HG03039 (cell line): ENCODE measurements around the gene EIF4E1B.

Source experiments
- ATAC-seq: cut with Tn5 transposase; IDR thresholded peaks from one replicate; pipeline ENCODE4 v1.9.1; 2021; ENCODE audit warnings: mild to moderate bottlenecking, moderate library complexity; ENCODE audit not compliant: unreplicated experiment

Gene EIF4E1B

GRCh38 chr5:176606032-176606431 is 24.4 kb upstream of the EIF4E1B start:
- ATAC-seq, result no peak

- ATAC-seq, result no peak
These were observed 23.6 kb upstream of the EIF4E1B start for GRCh38 chr5:176606875-176607274.

DNA sequence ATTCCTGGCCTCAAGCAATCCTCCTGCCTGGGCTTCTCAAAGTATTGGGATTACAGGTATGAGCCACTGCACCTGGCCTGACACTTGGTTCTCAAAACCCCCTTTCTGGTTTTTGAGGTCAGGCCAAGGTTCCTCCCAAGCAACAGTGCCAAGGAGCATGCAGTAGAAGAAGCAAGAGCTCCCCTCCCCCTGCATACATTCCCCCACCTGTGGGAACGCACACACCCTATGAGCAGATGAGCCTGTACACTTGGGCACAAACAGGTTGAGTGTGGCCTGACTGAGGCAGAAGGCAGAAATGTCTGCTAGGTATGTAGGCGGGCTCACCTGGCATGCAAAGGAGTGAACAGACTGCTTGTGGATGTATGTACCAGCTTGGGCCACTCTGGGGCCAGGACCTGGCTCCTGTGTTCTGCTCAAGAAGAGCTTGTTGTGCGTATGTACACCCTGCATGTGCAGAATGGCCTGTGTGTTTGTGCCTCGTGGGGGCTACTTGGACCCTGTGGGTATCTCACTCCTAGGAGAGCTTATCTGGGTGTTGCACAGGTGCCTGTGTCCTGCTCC is 22.3 kb upstream of the EIF4E1B start:
- ATAC-seq, result no peak

DNA sequence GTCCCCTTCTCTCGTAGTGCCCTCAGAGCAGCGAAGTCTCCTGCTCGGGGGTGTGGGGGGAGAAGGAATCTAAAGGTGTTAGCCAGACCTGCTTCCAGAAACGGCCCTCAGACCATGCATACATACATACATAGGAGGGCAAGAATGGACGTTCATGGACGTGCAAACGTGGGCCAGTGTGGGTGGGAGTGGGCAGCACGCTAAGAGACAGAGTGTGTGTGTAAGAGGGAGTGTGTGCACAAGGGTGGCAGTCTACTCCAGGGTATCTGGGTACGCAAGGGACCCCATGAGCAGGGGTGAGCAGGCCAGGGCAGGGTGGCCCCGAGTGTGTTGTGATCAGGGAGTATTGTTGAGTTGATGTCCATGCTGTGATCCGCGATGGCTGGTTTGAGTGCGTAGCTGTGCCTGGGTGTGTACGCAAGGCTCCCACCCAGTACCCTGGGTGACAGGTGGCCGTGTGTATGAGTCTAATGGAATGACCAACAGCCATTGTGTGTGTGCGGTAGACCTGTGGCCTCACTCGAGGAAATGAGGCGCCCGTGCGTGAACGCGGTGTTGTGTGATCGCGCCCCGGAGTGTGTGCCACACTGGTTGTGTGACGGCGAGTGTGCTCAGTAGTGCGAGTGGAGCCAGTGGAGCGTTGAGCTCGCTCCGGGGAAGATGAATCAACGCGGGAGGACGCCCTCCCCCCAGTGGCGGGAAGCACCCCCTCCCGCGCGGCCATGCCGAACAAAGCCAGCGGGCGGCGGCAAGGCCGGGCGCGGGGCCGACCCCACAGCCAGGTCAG is 21.3 kb upstream of the EIF4E1B start:
- no peak for ATAC-seq

GRCh38 chr5:176609724-176610434 is 20.6 kb upstream of the EIF4E1B start, which contains the start of gene GPRIN1:
Gene GPRIN1, minus strand, starts transcription at chr5:176610156. Its CDS starts 10,322 bp downstream, at chr5:176599834.
- ATAC-seq, result peak; percentile 56

DNA sequence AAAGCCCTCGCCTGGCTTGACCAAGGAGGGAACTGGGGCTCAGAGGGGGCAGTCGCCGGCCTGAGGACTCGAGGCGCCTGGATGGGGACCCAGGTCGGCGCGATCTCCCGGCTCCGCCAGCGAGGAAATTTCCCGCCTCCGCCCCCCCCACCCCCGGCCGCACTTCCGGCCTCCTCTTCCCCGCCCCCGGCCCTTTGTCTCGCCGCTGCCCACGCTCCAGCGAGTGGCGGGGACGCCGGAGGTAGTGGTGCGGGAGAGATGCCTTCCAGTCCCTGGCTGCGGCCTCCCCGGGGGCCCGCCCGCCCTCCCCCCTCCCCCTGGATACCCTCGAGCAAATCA is 20.1 kb upstream of the EIF4E1B start:
- peak; percentile 12 for ATAC-seq

GRCh38 chr5:176611435-176611834 is 19.0 kb upstream of the EIF4E1B start:
- no peak for ATAC-seq

GRCh38 chr5:176612008-176612407 is 18.5 kb upstream of the EIF4E1B start:
- ATAC-seq, result no peak

DNA sequence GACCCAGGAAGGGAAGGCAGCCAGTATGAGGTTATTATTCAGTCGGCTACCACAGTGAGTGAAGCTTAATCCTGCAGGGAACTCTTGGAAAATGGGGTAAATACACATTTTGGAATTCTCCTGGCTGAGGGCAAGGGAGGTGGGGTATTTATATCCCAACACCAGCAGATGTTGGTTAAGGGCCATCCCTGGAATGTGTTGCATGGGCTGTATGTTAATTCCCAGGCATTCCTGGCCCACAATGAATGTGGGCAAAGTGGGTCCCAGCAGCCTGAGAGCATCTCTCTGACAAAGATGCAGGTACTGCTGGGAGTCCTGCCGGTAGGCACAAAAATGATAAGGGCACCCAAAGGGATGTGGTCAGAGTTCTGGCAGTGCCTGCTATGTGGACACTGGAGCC is 17.6 kb upstream of the EIF4E1B start:
- no peak for ATAC-seq

DNA sequence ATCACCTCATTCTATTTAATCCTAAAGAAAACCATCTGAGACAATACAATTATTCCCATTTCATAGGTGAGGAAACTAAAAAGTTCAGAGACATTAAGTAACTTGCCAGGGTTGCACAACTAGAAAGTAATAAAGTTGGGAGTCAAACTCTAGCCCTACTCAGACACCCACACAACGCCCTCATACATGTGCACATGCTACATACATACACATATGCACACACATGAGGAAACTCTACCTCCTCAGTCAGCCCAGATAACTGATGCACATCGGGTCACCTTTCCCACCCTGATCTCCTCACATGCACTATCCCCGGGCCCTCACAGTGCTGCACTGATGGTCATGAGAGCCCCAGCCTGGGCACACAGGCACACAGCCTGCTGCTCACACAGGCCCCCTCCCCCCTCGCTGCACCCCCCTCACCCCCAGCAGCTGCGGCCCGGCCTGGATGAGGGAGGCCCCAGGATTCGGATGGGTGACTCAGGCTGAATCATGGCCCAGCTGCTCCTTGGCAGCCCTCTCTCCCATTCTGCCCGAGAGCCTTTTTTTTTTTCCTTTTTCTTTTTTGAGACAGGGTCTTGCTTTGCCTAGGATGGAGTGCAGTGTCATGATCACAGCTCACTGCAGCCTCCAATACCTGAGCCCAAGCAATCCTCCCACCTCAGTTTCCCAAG is 15.5 kb upstream of the EIF4E1B start:
- no peak for ATAC-seq

DNA sequence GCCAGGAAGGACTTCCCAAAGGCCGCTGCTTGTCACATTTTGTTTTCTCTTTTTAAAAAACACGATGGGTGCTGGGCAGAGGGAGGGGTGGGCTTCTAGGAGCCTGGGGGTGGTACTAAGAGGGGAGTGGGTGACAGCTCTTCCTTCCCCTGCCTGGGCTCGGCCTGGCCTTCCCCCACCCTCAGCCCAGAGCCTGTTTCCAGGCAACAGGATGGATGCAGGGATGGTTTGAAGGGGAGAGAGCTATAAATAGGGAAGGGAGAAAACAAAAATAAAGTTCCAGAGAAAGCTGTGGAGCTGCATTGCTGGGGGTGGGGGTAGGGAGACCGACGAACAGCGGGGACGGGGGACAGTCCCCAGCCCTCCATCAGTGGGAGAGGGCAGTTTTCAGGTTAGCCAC is 14.0 kb upstream of the EIF4E1B start:
- ATAC-seq, result no peak

GRCh38 chr5:176618783-176619182 is 11.7 kb upstream of the EIF4E1B start:
- no peak for ATAC-seq

- ATAC-seq, result no peak
These were observed 11.3 kb upstream of the EIF4E1B start for GRCh38 chr5:176619203-176619568.

DNA sequence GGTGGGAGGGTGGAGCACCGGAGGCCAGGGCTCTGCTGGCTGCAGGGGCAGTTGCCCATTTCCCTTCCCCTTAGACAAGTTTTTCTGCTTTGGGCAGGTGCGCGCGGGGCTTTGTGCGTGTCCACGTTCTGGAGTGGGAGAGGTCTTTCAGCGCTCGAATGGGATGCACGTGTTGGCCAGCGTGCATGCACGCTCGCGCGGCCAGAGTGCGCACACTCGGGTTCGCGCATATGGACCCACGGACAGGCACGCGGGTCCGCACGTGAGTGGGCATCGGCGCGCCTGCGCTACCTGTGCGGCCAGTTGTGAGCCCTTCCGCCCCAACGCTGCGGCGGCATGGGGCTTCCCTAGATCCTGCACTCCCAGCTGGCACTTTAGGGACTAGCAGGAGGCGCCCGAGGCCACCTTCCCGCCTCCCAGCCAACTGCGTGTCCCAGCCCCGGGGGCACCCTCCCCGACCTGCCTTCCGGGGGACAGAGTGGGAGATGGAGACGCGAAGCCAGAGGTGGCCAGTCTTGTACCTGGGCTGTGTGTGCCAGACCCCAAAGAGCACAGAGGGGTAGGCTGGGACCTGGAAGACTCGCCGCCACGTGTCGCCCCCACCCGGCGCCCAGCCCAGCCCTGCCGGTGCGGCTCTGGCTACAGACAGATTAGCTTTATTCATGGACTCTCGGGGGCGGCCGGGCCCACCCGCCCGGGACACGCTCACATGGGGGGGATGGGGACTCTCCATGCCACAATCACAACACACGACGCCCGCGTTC is 10.7 kb upstream of the EIF4E1B start:
- no peak for ATAC-seq

- ATAC-seq, result no peak
These were observed 10.0 kb upstream of the EIF4E1B start for GRCh38 chr5:176620333-176620981.

DNA sequence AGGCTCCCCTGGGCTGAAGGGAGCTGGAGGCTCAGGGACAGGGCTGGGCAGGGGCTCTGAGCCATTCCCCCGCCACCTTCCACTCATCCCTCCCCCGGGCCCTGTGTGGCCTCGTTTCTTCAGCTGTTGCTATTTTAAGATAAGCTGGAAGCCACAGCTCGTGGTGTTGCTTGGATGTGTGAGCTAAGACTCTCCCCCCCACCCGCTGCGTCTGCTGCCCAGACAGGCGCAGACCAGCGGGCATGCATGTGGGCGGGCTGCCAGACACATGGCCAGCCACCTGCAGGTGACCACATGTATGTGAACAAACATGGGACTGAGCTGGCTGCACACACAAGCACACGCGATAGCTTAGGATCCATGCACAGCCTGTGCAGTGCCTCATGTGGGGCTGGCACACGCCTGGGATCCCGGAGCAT is 8.8 kb upstream of the EIF4E1B start:
- no peak for ATAC-seq

GRCh38 chr5:176624142-176624541 is 6.3 kb upstream of the EIF4E1B start:
- no peak for ATAC-seq

GRCh38 chr5:176624938-176625337 is 5.5 kb upstream of the EIF4E1B start:
- ATAC-seq, result no peak

- ATAC-seq, result no peak
These were observed 5.0 kb upstream of the EIF4E1B start for GRCh38 chr5:176625512-176625911.
